HL-60 (cell line): ENCODE data around the gene MARCHF10.

Source experiments
- SPI1 ChIP-seq: IDR thresholded peaks from 2 replicates; pipeline ENCODE4 v1.6.1; 2012; ENCODE audit warnings: low read depth, mild to moderate bottlenecking, borderline replicate concordance
- TF ChIP-seq, protein P1 (sequence below): IDR thresholded peaks from 2 replicates; pipeline ENCODE4 v1.6.1; 2012; ENCODE audit warnings: low read depth; ENCODE audit not compliant: insufficient replicate concordance

- TF ChIP-seq, protein P1, sequence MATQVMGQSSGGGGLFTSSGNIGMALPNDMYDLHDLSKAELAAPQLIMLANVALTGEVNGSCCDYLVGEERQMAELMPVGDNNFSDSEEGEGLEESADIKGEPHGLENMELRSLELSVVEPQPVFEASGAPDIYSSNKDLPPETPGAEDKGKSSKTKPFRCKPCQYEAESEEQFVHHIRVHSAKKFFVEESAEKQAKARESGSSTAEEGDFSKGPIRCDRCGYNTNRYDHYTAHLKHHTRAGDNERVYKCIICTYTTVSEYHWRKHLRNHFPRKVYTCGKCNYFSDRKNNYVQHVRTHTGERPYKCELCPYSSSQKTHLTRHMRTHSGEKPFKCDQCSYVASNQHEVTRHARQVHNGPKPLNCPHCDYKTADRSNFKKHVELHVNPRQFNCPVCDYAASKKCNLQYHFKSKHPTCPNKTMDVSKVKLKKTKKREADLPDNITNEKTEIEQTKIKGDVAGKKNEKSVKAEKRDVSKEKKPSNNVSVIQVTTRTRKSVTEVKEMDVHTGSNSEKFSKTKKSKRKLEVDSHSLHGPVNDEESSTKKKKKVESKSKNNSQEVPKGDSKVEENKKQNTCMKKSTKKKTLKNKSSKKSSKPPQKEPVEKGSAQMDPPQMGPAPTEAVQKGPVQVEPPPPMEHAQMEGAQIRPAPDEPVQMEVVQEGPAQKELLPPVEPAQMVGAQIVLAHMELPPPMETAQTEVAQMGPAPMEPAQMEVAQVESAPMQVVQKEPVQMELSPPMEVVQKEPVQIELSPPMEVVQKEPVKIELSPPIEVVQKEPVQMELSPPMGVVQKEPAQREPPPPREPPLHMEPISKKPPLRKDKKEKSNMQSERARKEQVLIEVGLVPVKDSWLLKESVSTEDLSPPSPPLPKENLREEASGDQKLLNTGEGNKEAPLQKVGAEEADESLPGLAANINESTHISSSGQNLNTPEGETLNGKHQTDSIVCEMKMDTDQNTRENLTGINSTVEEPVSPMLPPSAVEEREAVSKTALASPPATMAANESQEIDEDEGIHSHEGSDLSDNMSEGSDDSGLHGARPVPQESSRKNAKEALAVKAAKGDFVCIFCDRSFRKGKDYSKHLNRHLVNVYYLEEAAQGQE, result no peak
- no peak for TF ChIP-seq SPI1
Measured at GRCh38 chr17:62664336-62665120, 143.6 kb downstream of the MARCHF10 start.
